ENCODE data around the gene GHRHR. TPM values are rescaled to one million over a fixed set of nuclear protein-coding genes. Genes with fewer than 3 reads are reported as not detected.
A peak's percentile ranks its signal among the peaks of the same experiment; 100 is the strongest.

GHRHR gene
- total RNA-seq, 1 donor from 2014 or later, result not detected

DNA sequence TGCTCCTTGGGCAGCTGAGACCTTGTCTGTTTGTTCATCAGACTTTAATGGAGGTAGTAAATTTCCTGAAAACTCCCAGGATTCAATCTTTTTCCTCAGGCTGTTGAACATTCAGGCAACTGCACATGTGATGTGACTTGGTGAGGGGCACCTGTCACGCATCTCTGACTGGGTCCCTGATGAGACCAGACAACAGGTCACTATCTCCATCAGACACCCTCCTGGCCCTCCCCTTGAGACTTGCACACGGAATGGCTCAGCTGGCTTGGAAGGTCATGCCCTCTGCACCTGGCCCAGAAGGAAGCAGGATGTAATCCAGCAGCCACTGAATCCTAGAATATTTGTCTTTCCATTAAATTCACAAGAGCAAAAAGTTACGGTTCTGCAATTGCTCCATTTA is 36.2 kb upstream of the GHRHR start:
- DNase-seq (ENCODE audit: low spot score), result peak; percentile 64

DNA sequence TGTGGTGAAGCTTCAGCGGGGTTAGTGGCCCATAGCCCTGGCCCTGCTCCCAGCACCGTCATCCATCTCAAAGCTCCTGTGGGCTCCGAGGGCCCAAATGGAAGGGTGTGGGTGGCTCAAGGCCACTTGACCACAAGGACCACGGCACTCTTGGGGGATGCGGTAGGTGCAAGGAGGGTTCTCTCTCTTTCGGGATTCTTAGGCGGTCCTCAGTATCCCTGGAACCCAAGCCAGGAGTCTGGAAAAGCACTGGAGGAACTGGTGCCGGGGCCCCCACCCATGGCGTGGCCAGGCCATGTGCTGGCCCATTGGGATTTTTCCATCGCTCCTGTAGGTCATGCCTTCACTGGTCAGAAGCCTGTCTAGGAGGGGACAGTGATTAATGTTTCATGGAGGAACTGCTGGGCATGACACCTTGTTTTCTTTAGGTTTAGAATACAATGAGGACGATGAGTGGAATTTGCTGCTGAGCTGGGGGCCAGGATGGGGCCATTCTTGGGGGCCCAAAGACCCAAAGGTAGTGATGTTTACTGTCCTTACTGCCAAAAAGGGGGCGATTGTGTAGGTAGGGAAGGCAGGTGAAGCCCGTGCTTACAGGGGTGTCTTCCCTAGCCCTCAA is 35.4 kb upstream of the GHRHR start:
- DNase-seq (ENCODE audit: low spot score), result peak; percentile 62

DNA sequence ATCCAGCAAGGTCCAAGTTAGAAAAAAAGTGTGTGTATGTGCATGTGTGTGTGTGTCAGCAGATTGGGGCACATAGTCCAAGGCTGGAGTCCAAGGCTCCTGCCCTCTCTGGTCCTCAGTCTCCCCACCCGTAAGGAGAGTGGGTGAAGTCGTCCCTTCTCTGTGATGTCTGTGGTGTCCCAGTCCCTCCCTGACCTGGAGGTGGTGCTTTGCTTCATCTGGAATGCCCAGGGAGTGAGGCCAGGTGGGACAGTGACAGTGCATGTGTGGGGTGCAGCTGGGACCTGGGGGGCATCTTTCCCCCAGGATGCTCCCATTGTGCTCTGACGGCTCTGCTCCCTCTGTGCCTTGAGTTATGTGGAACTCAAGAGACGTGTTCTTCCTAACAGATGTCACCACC is 34.1 kb upstream of the GHRHR start:
- DNase-seq (ENCODE audit: low spot score), result peak; percentile 64

DNA sequence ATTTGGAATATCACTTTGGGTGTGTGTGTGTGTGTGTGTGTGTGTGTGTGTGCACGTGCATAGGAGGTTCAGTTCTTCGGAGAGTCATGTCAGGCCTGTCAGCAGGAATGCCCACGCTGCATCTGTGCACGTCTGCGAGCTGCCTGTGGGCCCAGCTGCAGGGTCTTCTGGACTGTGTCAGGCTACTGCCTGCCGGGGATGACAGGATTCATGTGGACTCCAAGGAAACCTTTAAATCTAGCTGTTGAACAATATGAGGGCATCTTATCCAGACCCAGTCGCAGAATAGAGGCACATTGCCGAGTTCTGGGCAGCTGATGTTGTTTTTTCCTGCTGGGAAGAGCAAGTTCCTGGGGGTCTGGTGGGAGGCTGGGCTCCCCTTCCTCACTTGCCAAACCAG is 33.1 kb upstream of the GHRHR start:
- DNase-seq (ENCODE audit: low spot score), result peak; percentile 74

DNA sequence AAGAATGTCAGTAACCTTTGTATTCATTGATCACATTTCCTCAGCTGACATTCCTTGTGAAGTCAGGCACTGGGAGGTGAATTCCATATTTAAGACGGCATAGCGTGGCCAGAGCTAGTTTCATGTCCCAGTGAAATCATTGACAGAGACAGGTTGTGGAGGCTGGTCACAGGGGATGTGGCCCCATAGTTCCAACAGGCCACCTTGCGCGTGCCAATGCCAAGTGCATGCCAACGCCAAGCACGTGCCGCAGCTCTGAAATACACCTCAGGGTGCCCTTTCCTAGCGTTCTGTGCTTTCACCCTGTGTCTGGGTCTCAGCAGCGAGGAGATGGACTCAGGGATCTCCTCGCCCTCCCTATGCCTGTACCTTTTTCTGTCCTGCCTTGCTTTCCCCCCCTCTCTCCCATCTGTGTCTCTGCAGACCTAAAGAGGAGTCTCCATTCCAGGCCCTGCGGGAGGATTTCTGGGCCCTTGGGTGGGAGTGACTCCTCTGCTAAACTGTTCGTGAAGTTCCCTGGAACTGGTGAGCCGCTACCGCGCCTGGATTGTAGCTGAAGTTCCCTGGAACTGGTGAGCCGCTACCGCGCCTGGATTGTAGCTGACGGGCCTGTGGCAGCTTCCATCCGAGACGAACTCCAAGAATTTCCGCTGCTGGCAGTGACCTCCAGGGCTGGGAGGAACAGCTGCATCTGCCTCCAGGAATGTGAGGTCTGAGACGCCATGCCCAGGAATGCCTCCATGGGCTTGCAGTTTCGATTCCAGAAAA is 32.4 kb upstream of the GHRHR start:
- peak; percentile 81 for DNase-seq (ENCODE audit: low spot score)

DNA sequence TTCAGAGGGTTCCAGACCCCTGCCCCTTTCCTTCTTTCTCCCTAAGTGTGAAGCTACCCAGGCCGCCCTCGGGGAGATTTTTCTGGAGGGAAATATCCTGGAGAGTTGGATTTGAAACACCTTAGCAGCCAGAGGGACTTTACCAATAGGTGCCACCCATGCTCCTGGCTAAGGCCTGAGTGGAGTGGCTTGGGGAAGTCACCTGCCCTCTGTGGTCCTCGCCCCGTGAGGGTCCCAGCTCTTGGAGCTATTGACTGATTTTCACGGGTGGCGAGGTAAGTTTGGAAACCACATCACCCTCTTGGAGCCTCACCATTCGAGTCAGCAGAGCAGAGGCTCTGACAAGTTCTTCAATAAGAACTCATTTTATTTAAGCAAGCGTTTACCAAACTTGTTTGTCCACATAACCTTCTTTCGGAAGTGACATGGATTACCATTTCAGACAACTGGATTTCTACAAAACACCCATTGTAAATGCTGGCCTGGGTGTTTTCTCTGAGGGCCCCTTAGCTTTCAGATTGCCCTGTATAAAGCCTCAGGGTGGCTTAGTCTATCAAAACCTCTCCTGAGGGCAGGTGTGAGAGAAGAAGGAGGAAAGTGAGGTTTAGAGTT is 31.7 kb upstream of the GHRHR start:
- DNase-seq (ENCODE audit: low spot score), result peak; percentile 55

DNA sequence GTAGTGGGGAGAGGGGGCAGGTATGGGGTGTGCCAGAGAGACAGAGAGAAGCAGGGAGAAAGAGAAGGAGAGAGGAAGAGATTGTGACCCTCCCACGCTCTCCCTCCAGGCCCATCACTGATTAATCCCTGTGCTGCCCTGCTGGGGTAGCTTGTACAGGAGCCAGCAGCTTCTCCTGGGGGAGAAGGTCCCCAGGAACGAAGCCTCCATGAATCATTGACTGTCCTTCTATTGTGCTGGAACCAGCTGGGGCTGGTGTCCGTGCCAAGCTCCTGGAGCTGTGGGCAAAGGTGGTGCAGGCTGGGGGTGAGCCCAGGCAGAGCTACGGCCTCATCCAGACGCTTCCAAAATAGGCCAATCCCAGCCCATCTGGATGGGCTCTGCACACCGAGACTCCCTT is 31.2 kb upstream of the GHRHR start:
- DNase-seq (ENCODE audit: low spot score), result peak; percentile 33

DNA sequence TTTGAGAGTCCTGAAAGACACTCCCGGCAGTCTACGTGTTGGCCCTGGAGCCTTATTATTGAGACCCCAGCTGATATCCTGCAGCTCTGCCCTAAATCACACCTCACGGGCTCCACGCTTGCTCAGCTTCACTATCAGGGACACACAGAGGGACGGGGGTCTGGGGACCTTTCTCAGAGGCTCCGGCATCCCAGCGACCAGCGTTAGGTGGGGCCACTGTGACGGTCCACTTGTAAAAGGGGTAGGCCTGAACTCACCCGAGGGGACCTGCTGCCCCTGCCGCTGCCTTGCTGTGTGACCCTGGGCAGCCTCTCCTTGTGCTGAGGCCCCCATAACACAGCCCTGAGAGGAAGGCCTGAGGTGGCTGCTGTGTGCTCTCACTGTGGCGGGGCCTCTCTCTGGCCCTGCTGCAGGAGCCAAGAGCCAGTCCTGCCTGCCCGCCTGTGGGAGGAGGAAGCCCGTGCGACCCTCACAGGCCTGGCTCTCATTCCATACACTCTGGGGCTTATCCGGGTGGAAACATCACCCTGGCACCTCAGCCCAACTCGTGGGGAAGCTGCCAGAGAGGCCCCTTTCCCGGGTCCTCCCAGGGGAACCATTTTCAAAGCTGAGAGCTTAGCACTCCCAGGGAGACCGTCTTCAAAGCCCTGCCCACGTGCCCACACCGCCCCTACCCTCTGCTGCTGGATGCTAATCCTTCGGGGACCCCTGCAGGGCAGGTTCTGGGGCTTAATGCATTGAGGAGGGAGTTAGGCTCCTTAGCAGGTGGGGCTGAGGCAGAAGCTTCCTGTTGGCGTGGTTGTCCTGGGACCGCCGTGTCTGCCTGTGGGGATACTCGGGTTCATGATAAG is 30.4 kb upstream of the GHRHR start:
- peak; percentile 82 for DNase-seq (ENCODE audit: low spot score)

DNA sequence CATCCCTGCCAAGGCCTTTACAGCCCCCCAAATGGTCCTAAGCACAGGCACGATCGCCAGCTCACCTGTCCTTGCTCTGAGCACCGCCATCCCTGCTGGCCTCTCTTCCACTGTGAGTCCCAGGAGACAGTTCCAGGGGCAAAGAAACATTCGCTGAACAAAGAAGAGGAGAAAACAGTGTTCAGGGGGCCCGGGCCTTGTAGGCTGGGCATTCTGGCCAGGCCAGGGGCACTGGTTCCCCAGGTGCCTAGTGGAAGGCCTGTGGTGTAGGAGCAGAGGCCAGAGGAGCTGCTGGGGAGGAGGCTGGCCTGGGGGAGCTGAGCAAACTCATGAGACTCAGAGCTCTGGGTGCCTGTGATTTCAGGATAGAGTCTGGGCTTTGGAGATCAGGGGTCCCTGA is 29.5 kb upstream of the GHRHR start:
- peak; percentile 47 for DNase-seq (ENCODE audit: low spot score)

DNA sequence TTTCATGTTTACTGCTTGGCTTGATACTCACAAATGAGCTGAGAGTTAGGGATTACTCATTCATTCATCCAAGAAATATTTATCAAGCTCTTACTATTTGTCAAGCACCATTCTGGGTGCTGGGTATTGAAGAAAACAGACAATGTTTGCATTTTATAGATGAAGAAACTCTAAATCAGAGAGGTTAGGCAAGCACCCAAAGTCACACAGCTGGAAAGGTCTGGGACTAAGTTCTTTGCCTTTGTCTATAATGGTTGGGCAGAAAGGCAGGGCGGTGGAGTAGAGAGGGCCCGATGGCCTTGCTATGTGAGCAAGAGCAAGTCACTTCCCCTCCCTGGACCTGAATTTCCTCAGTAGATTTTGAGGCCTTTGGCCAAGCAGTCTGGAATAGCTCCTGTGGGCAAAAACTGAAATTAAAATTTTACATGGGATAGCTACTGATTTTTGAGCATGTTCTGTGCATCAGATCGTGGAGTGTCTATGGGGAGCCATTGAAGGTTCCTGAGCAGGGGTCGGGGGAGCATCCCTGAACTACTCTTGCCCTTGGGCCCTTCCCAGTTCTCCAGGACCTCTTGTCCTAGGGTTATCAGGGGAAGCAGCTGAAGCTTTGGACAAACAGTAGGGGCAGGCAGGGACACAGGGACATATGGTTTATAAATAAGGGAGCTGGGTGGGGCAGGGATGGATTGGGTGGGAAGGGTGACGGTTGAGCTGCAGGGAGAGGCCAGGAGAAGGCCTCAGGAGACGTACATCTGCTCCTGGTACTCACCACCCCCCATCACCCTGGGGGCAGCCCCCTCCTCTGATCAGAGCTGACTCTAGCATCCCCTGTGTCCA is 28.8 kb upstream of the GHRHR start:
- DNase-seq (ENCODE audit: low spot score), result no peak

DNA sequence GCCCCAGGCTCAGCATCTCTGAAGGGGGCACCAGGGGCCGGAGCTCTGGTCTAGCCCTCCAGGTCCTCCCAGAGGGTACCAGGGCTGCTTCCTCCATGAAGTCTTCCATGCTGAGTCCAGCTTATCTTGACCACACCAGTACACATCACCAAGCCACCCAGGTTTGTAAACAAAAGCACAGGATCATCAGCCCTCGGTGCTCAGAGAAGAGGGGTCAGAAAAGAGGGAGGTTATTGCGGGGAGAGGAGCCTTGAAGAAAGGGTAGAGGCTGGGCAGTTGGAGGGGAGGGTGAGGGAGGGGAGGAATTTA is 28.2 kb upstream of the GHRHR start:
- no peak for DNase-seq (ENCODE audit: low spot score)

DNA sequence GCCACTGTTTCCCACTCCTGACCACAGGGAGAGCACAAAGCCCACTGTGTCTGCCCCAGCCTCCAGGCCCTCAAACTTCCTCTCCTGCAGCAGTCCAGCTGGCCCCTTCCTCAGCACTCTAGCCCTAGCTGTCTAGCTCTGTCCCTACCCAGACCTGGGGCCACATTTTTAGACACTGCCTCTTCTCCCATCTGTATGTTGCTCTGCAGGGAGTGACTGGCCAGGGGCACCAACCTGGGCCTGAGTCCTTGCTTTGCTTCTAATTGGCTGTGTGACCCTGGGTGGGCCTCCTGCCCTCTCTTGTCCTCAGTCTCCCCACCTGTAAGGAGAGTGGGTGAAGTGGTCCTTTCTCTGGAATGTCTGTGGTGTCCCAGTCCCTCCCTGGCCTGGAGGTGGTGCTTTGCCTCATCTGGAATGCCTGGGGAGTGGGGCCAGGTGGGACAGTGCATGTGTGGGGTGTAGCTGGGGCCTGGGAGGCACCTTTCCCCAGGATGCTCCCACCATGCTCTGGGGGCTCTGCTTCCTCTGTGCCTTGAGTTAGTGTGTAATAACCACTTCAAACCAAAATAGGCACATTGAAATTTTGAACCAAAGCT is 27.0 kb upstream of the GHRHR start:
- no peak for DNase-seq (ENCODE audit: low spot score)

DNA sequence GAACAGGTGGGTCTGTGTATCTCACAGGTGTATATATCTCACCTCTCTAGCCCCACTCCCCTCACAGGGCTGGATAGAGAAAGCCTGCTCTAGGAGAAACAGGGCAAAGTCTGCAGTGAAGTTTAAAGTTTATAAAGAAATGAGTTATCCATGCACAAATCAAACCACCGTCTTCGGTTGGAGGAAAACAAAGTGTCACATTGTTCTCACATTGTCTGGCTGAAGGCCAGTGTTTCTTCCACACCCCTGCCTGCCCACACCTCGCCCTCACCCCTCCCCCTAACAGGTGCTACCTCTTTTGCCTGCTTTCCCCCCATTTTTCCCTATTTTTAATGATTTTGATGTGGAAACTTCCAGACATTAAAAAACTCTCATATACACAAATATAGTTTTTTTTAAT is 26.3 kb upstream of the GHRHR start:
- no peak for DNase-seq (ENCODE audit: low spot score)

DNA sequence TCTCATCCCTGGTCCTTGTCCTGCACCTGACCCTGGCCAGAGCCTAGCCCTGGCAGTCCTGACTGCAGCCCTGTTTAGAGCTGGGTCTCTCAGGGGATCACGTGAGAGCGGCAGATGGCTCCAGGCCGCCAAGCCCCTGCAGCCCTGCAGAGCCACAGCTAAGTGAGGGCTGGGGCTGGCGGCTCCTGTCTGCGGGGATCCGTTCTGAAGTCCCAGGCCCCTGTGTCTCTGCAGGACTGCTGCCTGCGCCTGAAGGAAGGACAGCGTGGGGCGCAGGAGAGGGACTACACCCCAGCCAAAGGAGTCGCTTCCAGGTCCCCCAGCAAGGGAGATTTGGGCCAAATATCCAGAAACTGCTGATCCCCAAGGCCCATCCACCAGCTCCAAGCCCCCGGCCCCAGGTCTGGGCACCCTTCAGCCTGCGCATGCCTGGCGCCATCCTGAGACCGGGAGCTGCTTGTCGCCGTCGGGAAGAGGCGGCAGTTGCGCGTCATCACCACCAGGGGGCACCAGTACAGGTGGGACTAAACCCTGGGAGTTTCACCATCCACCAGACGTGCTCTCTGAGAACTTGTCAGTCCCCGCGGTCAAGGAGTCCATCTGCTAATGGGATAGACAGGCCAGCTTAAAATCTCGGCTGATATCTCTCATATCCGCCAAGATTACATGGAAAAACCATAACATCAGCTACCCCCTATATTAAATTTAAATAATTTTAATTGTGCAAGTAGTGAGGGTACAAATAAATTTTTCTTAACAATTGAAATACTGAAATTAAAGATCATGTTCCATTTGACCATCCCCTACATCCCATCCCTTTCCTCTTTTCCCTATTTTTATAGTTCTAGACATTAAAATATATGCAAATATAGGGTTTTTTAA is 25.1 kb upstream of the GHRHR start:
- no peak for DNase-seq (ENCODE audit: low spot score)

DNA sequence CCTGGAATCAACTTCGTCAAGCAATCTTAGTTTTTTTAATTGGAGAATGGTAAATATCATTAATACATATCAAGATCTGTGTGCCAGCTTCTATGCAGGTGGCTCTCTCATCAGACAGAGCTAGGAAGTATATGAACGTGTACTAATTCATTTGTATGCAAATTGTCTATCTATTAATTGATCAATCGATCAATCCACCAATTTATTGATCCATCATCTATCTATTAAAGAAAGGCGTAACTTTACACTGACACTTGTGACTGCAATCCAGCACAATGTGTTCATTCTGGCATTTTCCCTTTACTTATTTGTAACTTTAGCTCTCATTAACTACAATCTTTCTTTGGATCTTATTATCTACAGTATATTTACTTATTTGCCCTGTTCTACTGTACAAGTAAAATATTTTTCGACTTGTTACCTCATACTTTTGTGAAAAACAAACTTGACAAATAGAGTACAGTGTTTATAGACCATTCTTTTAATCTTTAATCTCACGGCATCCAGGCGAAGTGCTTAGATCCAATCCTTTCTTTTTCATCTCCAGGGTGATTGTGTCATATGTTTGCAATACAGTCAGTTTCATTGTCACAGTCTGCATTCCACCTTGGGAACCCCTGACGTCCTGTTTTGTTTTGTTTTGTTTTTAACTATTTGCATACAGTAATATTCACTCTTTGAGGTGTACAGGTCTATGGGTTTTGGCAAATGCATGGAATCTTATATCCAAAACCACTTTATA is 22.0 kb upstream of the GHRHR start:
- DNase-seq (ENCODE audit: low spot score), result no peak

DNA sequence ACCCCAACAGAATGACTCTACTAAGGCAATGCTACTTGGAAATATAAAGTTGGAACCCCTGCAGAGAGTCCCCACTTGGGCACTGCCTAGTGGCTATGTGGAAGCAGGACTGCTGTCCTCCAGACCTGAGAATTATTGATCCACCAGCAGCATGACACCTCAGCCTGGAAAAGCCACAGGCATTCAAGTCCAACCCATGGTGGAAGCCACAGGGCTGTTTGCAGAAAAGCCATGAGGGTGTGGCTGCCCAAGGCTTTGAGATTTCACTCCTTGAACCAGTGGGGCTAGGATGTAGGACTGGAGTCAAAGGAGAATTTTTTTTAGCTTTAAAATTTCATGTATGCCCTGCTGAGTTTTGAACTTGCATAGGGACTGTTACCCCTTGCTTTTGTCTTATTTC is 13.6 kb upstream of the GHRHR start:
- DNase-seq (ENCODE audit: low spot score), result no peak

DNA sequence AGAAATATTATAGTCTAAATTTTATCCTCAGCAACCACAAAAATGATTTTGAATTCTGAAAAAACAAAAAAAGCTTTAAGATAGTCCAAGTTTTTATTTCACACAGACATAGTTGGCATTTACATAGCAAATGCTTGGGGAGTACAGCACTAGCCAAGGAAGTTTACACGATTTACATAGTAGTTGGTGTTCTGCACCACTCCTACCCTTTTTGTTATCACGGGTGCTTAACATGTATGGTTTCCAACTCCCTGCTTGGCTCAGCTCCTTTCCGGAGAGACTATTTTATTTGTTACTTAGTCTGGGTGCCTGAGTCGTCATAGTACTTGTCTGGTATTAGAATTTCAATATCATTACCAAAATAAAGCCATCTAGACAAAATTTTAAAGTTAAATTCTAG is 8.8 kb upstream of the GHRHR start:
- DNase-seq (ENCODE audit: low spot score), result no peak

DNA sequence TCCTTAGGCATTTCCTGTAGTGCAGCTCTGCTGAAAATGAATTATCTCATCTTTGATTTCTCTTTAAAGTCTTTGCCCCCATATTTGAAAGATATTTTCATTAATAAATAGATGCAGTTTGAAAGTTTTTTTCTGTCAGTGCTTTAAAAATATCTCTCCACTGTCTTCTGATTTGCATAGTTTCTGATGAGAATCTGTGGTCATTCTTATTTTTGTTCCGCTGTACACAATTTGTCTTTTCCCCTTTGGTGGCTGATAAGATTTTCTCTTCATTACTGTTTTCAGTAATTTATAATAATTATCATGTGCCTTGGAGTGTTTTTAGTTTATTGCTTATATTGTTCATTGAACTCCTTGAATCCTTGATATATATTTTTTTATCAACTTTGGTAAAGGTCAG is 7.0 kb upstream of the GHRHR start:
- no peak for DNase-seq (ENCODE audit: low spot score)

DNA sequence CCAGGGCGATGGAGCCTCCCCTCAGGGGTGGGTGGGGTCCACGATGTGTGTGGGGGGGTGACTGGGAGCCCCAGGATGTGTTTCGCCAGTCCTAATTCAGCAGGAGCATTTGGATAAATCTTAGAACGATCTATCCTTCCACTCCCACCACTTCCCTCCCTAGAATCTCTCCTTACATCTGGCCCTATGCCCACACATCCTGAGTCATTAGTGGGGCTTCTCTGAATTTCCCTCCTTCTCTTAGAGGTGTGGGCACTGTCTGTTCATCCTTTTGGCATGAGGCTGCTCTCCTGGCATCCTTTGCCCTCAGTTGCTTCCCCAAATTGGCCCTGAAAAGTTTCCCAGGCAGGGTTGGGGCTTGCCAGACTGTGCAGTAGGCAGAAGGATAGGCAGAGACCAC is 1.6 kb downstream of the GHRHR start:
- DNase-seq (ENCODE audit: low spot score), result no peak

All from mesenteric fat pad (tissue), 1 donor.